IMR-90 (cell line): ENCODE results near the gene STK35. TPM values are rescaled to one million over a fixed set of nuclear protein-coding genes. Genes with fewer than 3 reads are reported as not detected.

Experiments used
- ATAC-seq: fragments of 200-7000 bp; cut with Tn5 transposase; 2 replicates; pipeline ENCODE4 v1.9.1; 2020; ENCODE audit warnings: low read depth, mild to moderate bottlenecking, moderate library complexity
- BruUV-seq: library from RNA; stranded (reverse); fragments of 400-500 nt; replicated peaks from 2 replicates; lab custom pipeline; 2021; lab: Mats Ljungman, UMichigan
- CTCF ChIA-PET: fragments of 300-600 bp; formaldehyde crosslinking; extraction: SDS; loops from one replicate; lab custom pipeline; 2021; ENCODE audit warnings: antibody characterized with exemption; lab: Yijun Ruan, JAX
- POLR2A ChIA-PET: fragments of 300-600 bp; sonication (Branson Sonifier 250); formaldehyde crosslinking; loops from one replicate; lab custom pipeline; 2022; ENCODE audit warnings: antibody characterized with exemption; ENCODE audit not compliant: unreplicated experiment; lab: Charles Lee
- DNase-seq: peaks from one replicate; pipeline ENCODE4 v3.0.0; 2013
- H2AFZ ChIP-seq: replicated peaks from 2 replicates; pipeline ENCODE3; 2013; ENCODE audit warnings: low read length, mild to moderate bottlenecking; ENCODE audit not compliant: poor library complexity
- H2AK5ac ChIP-seq: 2 replicates; pipeline ENCODE4 v1.6.1; 2013; ENCODE audit warnings: low read depth, low read length, inconsistent platforms
- H2AK9ac ChIP-seq: replicated peaks from 2 replicates; pipeline ENCODE3; 2013; ENCODE audit warnings: mild to moderate bottlenecking, low read depth, low read length, moderate library complexity; ENCODE audit not compliant: poor library complexity
- H2BK120ac ChIP-seq: 2 replicates; pipeline ENCODE4 v1.6.1; 2013; ENCODE audit warnings: low read depth, low read length, inconsistent platforms
- H2BK15ac ChIP-seq: 3 replicates; pipeline ENCODE4 v1.6.1; 2013; ENCODE audit warnings: low read depth, low read length, inconsistent platforms
- H2BK20ac ChIP-seq: 2 replicates; pipeline ENCODE4 v1.6.1; 2013; ENCODE audit warnings: low read depth, mild to moderate bottlenecking, inconsistent platforms, low read length, moderate library complexity
- H2BK5ac ChIP-seq: 2 replicates; pipeline ENCODE4 v1.6.1; 2013; ENCODE audit warnings: mild to moderate bottlenecking, low read depth, low read length, inconsistent platforms; ENCODE audit not compliant: poor library complexity, severe bottlenecking
- H3K14ac ChIP-seq: replicated peaks from 2 replicates; pipeline ENCODE4 v1.6.1; 2013; ENCODE audit warnings: low read depth, low read length, inconsistent platforms
- H3K18ac ChIP-seq: 2 replicates; pipeline ENCODE4 v1.6.1; 2013; ENCODE audit warnings: low read depth, low read length, control low read depth
- H3K23ac ChIP-seq: 2 replicates; pipeline ENCODE4 v1.6.1; 2013; ENCODE audit warnings: low read depth, low read length, inconsistent platforms
- H3K27ac ChIP-seq: 2 replicates; pipeline ENCODE4 v1.5.1; 2013; ENCODE audit warnings: mild to moderate bottlenecking, control low read depth, low read length; ENCODE audit not compliant: insufficient read depth
- H3K27me3 ChIP-seq: 2 replicates; pipeline ENCODE4 v1.6.1; 2013; ENCODE audit warnings: low read length; ENCODE audit not compliant: control insufficient read depth, insufficient read depth
- H3K36me3 ChIP-seq: 2 replicates; pipeline ENCODE4 v1.6.1; 2013; ENCODE audit warnings: low read length, mixed read lengths; ENCODE audit not compliant: control insufficient read depth, insufficient read depth
- H3K4ac ChIP-seq: 2 replicates; pipeline ENCODE4 v1.6.1; 2013; ENCODE audit warnings: low read depth, low read length, inconsistent platforms
- H3K4me1 ChIP-seq: 2 replicates; pipeline ENCODE4 v1.6.1; 2013; ENCODE audit warnings: low read length, mixed read lengths; ENCODE audit not compliant: control insufficient read depth, insufficient read depth
- H3K4me2 ChIP-seq: 2 replicates; pipeline ENCODE4 v1.6.1; 2013; ENCODE audit warnings: low read depth, mild to moderate bottlenecking, control low read depth, low read length, moderate library complexity
- H3K4me3 ChIP-seq: 2 replicates; pipeline ENCODE4 v1.5.1; 2013; ENCODE audit warnings: low read depth, mild to moderate bottlenecking, control low read depth, low read length, moderate library complexity; ENCODE audit not compliant: insufficient read depth
- H3K56ac ChIP-seq: 2 replicates; pipeline ENCODE4 v1.6.1; 2013; ENCODE audit warnings: low read length, inconsistent platforms; ENCODE audit not compliant: insufficient read depth; ENCODE audit errors: extremely low read depth
- H3K79me1 ChIP-seq, 2 experiments: 2 replicates each; pipeline ENCODE4 v1.6.1; 2013; ENCODE audit warnings: low read length in 2 of 2, inconsistent platforms in 1 of 2, low read depth in 1 of 2
- H3K9ac ChIP-seq: 2 replicates; pipeline ENCODE4 v1.6.1; 2013; ENCODE audit warnings: low read depth, low read length, control low read depth
- H3K9me1 ChIP-seq: 2 replicates; pipeline ENCODE4 v1.6.1; 2013; ENCODE audit warnings: low read length, inconsistent platforms; ENCODE audit not compliant: insufficient read depth
- H3K9me3 ChIP-seq: 2 replicates; pipeline ENCODE4 v1.6.1; 2013; ENCODE audit warnings: low read length; ENCODE audit not compliant: control insufficient read depth, insufficient read depth
- H4K20me1 ChIP-seq: 2 replicates; pipeline ENCODE4 v1.6.1; 2013; ENCODE audit warnings: low read length, inconsistent platforms; ENCODE audit not compliant: insufficient read depth
- H4K5ac ChIP-seq: 2 replicates; pipeline ENCODE4 v1.6.1; 2013; ENCODE audit warnings: mild to moderate bottlenecking, low read depth, low read length, control low read depth
- H4K8ac ChIP-seq, 2 experiments: 2 replicates each; pipeline ENCODE4 v1.6.1; 2013; ENCODE audit warnings: low read depth in 2 of 2, low read length in 2 of 2, control low read depth in 1 of 2, inconsistent platforms in 1 of 2
- H4K91ac ChIP-seq: 2 replicates; pipeline ENCODE4 v1.6.1; 2013; ENCODE audit warnings: low read depth, low read length, inconsistent platforms; ENCODE audit not compliant: insufficient read depth
- ELK1 ChIP-seq: fragments of 150-350 bp; IDR thresholded peaks from 2 replicates; pipeline ENCODE4 v1.6.1; 2016; ENCODE audit warnings: low read depth, mild to moderate bottlenecking, low read length, moderate library complexity, borderline replicate concordance
- RFX5 ChIP-seq: IDR thresholded peaks from 2 replicates; pipeline ENCODE4 v1.8.0; 2012; ENCODE audit warnings: low read depth, mild to moderate bottlenecking, low read length, moderate library complexity
- SMC3 ChIP-seq: fragments of 150-350 bp; IDR thresholded peaks from 2 replicates; pipeline ENCODE4 v1.6.1; 2016; ENCODE audit warnings: low read depth, mild to moderate bottlenecking, antibody characterized with exemption, low read length, moderate library complexity
- WGBS, 2 experiments: methylation state at CpG; one replicate each; pipeline versions ENCODE4 v1.1.5 to v1.1.7; 2013; ENCODE audit warnings: missing lambda C conversion rate in 2 of 2; ENCODE audit not compliant: insufficient read length in 1 of 2; ENCODE audit errors: extremely low coverage in 2 of 2; 5-methylcytosine and 5-hydroxymethylcytosine counted together
- dilution Hi-C: fragments of 300-500 bp; cut with HindIII; formaldehyde crosslinking; loops from one replicate; pipeline ENCODE4 v1.14.3; 2018; ENCODE audit warnings: low sequenced_read_pairs; ENCODE audit not compliant: unreplicated experiment
- in situ Hi-C: fragments of 300-500 bp; cut with MboI; formaldehyde crosslinking; loops from 3 replicates; pipeline ENCODE4 v1.14.3; 2019; ENCODE audit warnings: low sequenced_read_pairs, inconsistent platforms, mixed read lengths
- intact Hi-C: fragments of 100-400 bp; cut with micrococcal nuclease; formaldehyde crosslinking; loops from 2 replicates; pipeline ENCODE4 v1.10.0; 2022
- polyA plus RNA-seq, 3 experiments: library from polyadenylated mRNA; depleted of rRNA; stranded (reverse); fragments of >200 nt; gene quantifications; 2 replicates each; pipeline ENCODE4 v1.2.3, GENCODE V29; 2012; ENCODE audit warnings: low replicate concordance in 1 of 3
- total RNA-seq: library from RNA; depleted of rRNA; stranded (reverse); fragments of >200 nt; gene quantifications from 2 replicates; pipeline ENCODE4 v1.2.3, GENCODE V29; 2012
- TF ChIP-seq, protein P1 (sequence below): conservative IDR thresholded peaks from 2 replicates; pipeline ENCODE4 v1.5.1; 2012; ENCODE audit warnings: mild to moderate bottlenecking, low read depth, low read length, improper control_type of control experiment

Gene STK35
- total and polyA plus RNA-seq, 2 of the 4 experiments (the other 2 are of a cell fraction), result 11.1 to 12.0 TPM

GRCh38 chr20:2123720-2124119, 22.1 kb downstream of the STK35 start:
- DNase-seq, result no peak
- no peak overlapping the region for H2AK5ac ChIP-seq
- H3K4me3 ChIP-seq, result no peak overlapping the region
- H3K4me2 ChIP-seq, result no peak overlapping the region
- TF ChIP-seq, protein P1, sequence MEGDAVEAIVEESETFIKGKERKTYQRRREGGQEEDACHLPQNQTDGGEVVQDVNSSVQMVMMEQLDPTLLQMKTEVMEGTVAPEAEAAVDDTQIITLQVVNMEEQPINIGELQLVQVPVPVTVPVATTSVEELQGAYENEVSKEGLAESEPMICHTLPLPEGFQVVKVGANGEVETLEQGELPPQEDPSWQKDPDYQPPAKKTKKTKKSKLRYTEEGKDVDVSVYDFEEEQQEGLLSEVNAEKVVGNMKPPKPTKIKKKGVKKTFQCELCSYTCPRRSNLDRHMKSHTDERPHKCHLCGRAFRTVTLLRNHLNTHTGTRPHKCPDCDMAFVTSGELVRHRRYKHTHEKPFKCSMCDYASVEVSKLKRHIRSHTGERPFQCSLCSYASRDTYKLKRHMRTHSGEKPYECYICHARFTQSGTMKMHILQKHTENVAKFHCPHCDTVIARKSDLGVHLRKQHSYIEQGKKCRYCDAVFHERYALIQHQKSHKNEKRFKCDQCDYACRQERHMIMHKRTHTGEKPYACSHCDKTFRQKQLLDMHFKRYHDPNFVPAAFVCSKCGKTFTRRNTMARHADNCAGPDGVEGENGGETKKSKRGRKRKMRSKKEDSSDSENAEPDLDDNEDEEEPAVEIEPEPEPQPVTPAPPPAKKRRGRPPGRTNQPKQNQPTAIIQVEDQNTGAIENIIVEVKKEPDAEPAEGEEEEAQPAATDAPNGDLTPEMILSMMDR, result no peak
- TF ChIP-seq ELK1, result no peak
- no peak for TF ChIP-seq RFX5
- no peak for TF ChIP-seq SMC3
- H3K14ac ChIP-seq, result no peak overlapping the region
- no peak overlapping the region for H3K23ac ChIP-seq
- no peak overlapping the region for H2AFZ ChIP-seq
- H4K91ac ChIP-seq, result no peak overlapping the region
- H4K5ac ChIP-seq, result peak overlapping the region; percentile 71
- H3K9me3 ChIP-seq, result no peaks in the 10 kb centered on the region
- H3K4ac ChIP-seq, result no peak overlapping the region
- H4K8ac ChIP-seq, result no peak overlapping the region
- dilution Hi-C loops, result no loop called here
- peak overlapping the region; percentile 56 for H3K18ac ChIP-seq
- no peak overlapping the region for H3K56ac ChIP-seq
- ChIA-PET POLR2A (no interaction called here), CTCF (interaction anchor here (1.3 kb wide), 1 partner anchor 744 kb away, joined by 3 read pairs; no protein-coding TSS in a partner anchor)
- intact Hi-C loops, result no loop called here
- peaks cover 3% of the 10 kb centered on the region; the same call in 1 of the 2 replicates for H3K36me3 ChIP-seq
- H3K4me1 ChIP-seq, result peaks cover 2% of the 10 kb centered on the region
- H2AK9ac ChIP-seq, result no peak overlapping the region
- BruUV-seq, result no TSS peak
- no peak overlapping the region for H2BK15ac ChIP-seq
- H3K79me1 ChIP-seq, result peaks cover 70 to 97% of the 10 kb centered on the region in 2 experiments
- no peak overlapping the region for H2BK5ac ChIP-seq
- peaks cover 64% of the 10 kb centered on the region for H4K20me1 ChIP-seq
- no peaks in the 10 kb centered on the region for H3K27me3 ChIP-seq
- in situ Hi-C loops, result loop anchor here (25.0 kb wide), 1 partner anchor 689 kb away; the partner anchor contains the start of genes C20orf141, CPXM1 and TMEM239
- peaks cover 25% of the 10 kb centered on the region for H3K9me1 ChIP-seq
- no peak overlapping the region for H3K27ac ChIP-seq
- ATAC-seq, result no peak
- no peak overlapping the region for H3K9ac ChIP-seq
- 88% methylated on average over 4 of the region's 5 CpGs; no CpG with 5 or more reads in 1 of the 2 experiments for WGBS, 2 experiments
- no peak overlapping the region for H2BK20ac ChIP-seq
- no peak overlapping the region for H2BK120ac ChIP-seq
